ENCODE data around the gene PLCL1. TPM values are rescaled to one million over a fixed set of nuclear protein-coding genes. Genes with fewer than 3 reads are reported as not detected.

The PLCL1 gene
- total and polyA plus RNA-seq, 2 donors (not counting 3 experiments of a cell fraction or from before 2014, with no cell fraction given): 0.79 to 3.4 TPM

GRCh38 chr2:198146346-198146940 is 342.1 kb downstream of the PLCL1 start:
- intact Hi-C loops (cut with micrococcal nuclease): no loop called here
- POLR2A ChIA-PET: no interaction called here
- CTCF ChIA-PET: interaction anchor here (1.2 kb wide), 1 partner anchor 19 kb away, joined by 4 read pairs; no protein-coding TSS in a partner anchor
- no peaks in the 10 kb centered on the region for H3K9me1 ChIP-seq (replicated peaks; ENCODE audit: control insufficient read depth, extremely low read depth, insufficient read depth, low read length)
- no peaks in the 10 kb centered on the region for H3K79me2 ChIP-seq (ENCODE audit: control insufficient read depth, insufficient read depth, low read length)
- H3K4me1 ChIP-seq (ENCODE audit: control insufficient read depth, extremely low read depth, insufficient read depth, low read length): no peaks in the 10 kb centered on the region
- dilution Hi-C loops (cut with MboI; ENCODE audit: extremely low pct_ligation_motif_present, low sequenced_read_pairs): no loop called here
- no peaks in the 10 kb centered on the region for H3K36me3 ChIP-seq (ENCODE audit: control insufficient read depth in 2 of 2, extremely low read depth in 1 of 2, insufficient read depth in 2 of 2, low read length in 2 of 2)
- no peaks in the 10 kb centered on the region for H4K20me1 ChIP-seq (replicated peaks; ENCODE audit: control insufficient read depth, extremely low read depth, insufficient read depth, low read length)
- no peak overlapping the region for H3K4me3 ChIP-seq (replicated peaks in 1 of 3; ENCODE audit: insufficient read depth in 1 of 3, low read depth in 1 of 3, low read length in 3 of 3)
- no peak for DNase-seq (ENCODE audit: low read depth, low spot score)
- no TSS peak for BruUV-seq (replicated peaks)
- no peak for TF ChIP-seq EZH2 (IDR thresholded peaks at IDR 0.05; ENCODE audit: borderline replicate concordance, low read depth, low read length, severe bottlenecking)
- TF ChIP-seq CTCF (IDR thresholded peaks at IDR 0.05; ENCODE audit: extremely low read depth in 1 of 2, insufficient read depth in 1 of 2, low read depth in 1 of 2, low read length in 2 of 2): no peak
- TF ChIP-seq POLR2A (IDR thresholded peaks at IDR 0.05; ENCODE audit: low read depth, low read length): no peak
- TF ChIP-seq MAX (IDR thresholded peaks at IDR 0.05; ENCODE audit: insufficient read depth, insufficient read length): no peak
- TF ChIP-seq GATA2 (IDR thresholded peaks at IDR 0.05; ENCODE audit: insufficient read depth, insufficient read length, low read depth, low read length): no peak
- no peak overlapping the region for H3K4me2 ChIP-seq (ENCODE audit: insufficient read depth, low read length)
- no peak for FAIRE-seq
- H3K9ac ChIP-seq (replicated peaks; ENCODE audit: extremely low read depth, insufficient read depth, low read length): no peak overlapping the region
- H3K27ac ChIP-seq (ENCODE audit: insufficient read depth, low read depth, low read length): no peak overlapping the region
- no peak overlapping the region for H2AFZ ChIP-seq (ENCODE audit: low read depth, low read length)
- H3K27me3 ChIP-seq (ENCODE audit: control insufficient read depth in 2 of 2, insufficient read depth in 2 of 2, low read length in 2 of 2): no peaks in the 10 kb centered on the region
- H3K9me3 ChIP-seq (replicated peaks; ENCODE audit: control insufficient read depth, insufficient read depth, low read length): no peaks in the 10 kb centered on the region

GRCh38 chr2:198157314-198157713 is 352.9 kb downstream of the PLCL1 start:
- Histone ChIP-seq H3K9me3 (replicated peaks; ENCODE audit: control insufficient read depth, insufficient read depth, low read length) (no peaks in the 10 kb centered on the region), H2AFZ (ENCODE audit: low read depth, low read length) (no peak overlapping the region), H3K36me3 (ENCODE audit: control insufficient read depth in 2 of 2, extremely low read depth in 1 of 2, insufficient read depth in 2 of 2, low read length in 2 of 2) (no peaks in the 10 kb centered on the region), H3K79me2 (ENCODE audit: control insufficient read depth, insufficient read depth, low read length) (no peaks in the 10 kb centered on the region), H3K4me3 (replicated peaks in 1 of 3; ENCODE audit: insufficient read depth in 1 of 3, low read depth in 1 of 3, low read length in 3 of 3) (no peak overlapping the region), H4K20me1 (replicated peaks; ENCODE audit: control insufficient read depth, extremely low read depth, insufficient read depth, low read length) (no peaks in the 10 kb centered on the region), H3K4me2 (ENCODE audit: insufficient read depth, low read length) (no peak overlapping the region), H3K9ac (replicated peaks; ENCODE audit: extremely low read depth, insufficient read depth, low read length) (no peak overlapping the region), H3K4me1 (ENCODE audit: control insufficient read depth, extremely low read depth, insufficient read depth, low read length) (no peaks in the 10 kb centered on the region), H3K27me3 (ENCODE audit: control insufficient read depth in 2 of 2, insufficient read depth in 2 of 2, low read length in 2 of 2) (no peaks in the 10 kb centered on the region), H3K9me1 (replicated peaks; ENCODE audit: control insufficient read depth, extremely low read depth, insufficient read depth, low read length) (no peaks in the 10 kb centered on the region), H3K27ac (ENCODE audit: insufficient read depth, low read depth, low read length) (no peak overlapping the region)
- POLR2A ChIA-PET: no interaction called here
- dilution Hi-C loops (cut with MboI; ENCODE audit: extremely low pct_ligation_motif_present, low sequenced_read_pairs) (no loop called here), intact Hi-C loops (cut with micrococcal nuclease) (no loop called here)
- no peak for FAIRE-seq
- no peak for DNase-seq (ENCODE audit: low read depth, low spot score)
- TF ChIP-seq JUN (IDR thresholded peaks at IDR 0.05; ENCODE audit: borderline replicate concordance, insufficient read depth, insufficient read length, low read depth) (no peak), FOS (IDR thresholded peaks at IDR 0.05; ENCODE audit: borderline replicate concordance, insufficient read depth, low read length) (no peak), MAX (IDR thresholded peaks at IDR 0.05; ENCODE audit: insufficient read depth, insufficient read length) (no peak), GATA2 (IDR thresholded peaks at IDR 0.05; ENCODE audit: insufficient read depth, insufficient read length, low read depth, low read length) (no peak), CTCF (IDR thresholded peaks at IDR 0.05; ENCODE audit: extremely low read depth in 1 of 2, insufficient read depth in 1 of 2, low read depth in 1 of 2, low read length in 2 of 2) (no peak), MYC (IDR thresholded peaks at IDR 0.05; ENCODE audit: low read depth, low read length) (no peak), EZH2 (IDR thresholded peaks at IDR 0.05; ENCODE audit: borderline replicate concordance, low read depth, low read length, severe bottlenecking) (no peak)
- no TSS peak for BruUV-seq (replicated peaks)
- CTCF ChIA-PET: no interaction called here
